Stimulated activated CD8-positive, alpha-beta memory T cell treated with anti-CD3 and anti-CD28 coated beads, Interleukin-15, amount 100 ng/mL, for 4 hours (primary cell): ENCODE measurements around the gene GATC.

Source experiments
- DNase-seq, 2 donors: peaks; one replicate each; pipeline ENCODE4 v3.0.0-alpha.2; 2020; ENCODE audit warnings: low read depth in 2 of 2

The GATC gene

GRCh38 chr12:120497524-120498150, 51.4 kb downstream of the GATC start:
- no peak for DNase-seq

- DNase-seq: no peak
Observed at GRCh38 chr12:120498870-120499515, 52.7 kb downstream of the GATC start.

DNA sequence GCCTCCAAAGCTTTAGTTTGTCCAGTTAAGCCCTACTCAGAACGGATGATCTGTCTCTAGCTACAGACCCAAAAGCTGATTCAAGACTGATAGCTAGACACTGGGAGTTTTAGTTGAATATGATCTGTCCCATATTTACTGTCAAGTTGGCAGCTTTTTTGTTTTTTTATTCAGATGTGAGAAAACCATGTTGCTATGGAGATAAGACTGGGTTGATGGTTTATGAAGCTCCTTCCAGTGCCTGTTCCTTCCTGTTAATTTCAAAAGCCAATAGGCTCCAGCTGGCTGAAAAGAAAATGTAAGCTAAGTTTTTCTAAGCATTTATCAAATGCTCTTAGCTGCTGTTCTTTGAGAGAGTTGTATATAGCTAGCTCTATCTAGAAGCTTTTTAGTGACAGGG, 54.3 kb downstream of the GATC start:
- DNase-seq: no peak

GRCh38 chr12:120504587-120504986, 58.3 kb downstream of the GATC start:
- DNase-seq: no peak

- DNase-seq: no peak
Observed at GRCh38 chr12:120508537-120508936, 62.3 kb downstream of the GATC start.
